ENCODE measurements around the gene IER5. TPM values are rescaled to one million over a fixed set of nuclear protein-coding genes. Genes with fewer than 3 reads are reported as not detected.

Gene IER5
- total RNA-seq, 2 donors from 2014 or later = 10.3 to 14.3 TPM

DNA sequence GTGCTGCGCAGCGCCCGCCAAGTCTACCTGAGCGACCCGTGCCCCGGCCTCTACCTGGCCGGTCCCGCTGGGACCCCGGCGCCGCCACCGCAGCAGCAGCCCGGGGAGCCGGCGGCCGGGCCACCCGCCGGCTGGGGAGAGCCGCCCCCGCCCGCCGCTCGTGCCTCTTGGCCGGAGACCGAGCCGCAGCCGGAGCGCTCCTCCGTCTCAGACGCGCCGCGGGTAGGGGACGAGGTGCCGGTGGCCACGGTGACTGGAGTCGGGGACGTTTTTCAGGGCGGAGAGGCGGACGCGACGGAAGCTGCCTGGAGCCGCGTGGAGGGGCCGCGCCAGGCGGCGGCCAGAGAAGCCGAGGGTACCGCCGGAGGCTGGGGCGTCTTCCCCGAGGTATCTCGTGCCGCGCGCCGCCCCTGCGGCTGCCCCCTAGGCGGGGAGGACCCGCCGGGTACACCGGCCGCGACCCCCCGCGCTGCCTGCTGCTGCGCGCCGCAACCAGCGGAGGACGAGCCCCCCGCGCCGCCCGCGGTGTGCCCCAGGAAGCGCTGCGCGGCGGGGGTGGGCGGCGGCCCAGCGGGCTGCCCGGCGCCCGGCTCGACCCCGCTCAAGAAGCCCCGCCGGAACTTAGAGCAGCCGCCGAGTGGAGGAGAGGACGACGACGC is 646 bp downstream of the IER5 start:
- intact Hi-C loops (cut with DNase I) = loop anchor here (1.0 to 2.0 kb wide), 2 partner anchors 53 to 66 kb away; partner anchors contain the start of gene STX6
- DNase-seq (ENCODE audit: low spot score) = no peak
- Histone ChIP-seq H3K27ac (peak overlapping the region; percentile 83 to 84), H3K4me1 (replicated peaks) (no peaks in the 10 kb centered on the region), H3K27me3 (replicated peaks; ENCODE audit: insufficient read depth) (no peaks in the 10 kb centered on the region), H3K36me3 (no peaks in the 10 kb centered on the region), H3K9me3 (no peaks in the 10 kb centered on the region), H3K4me3 (peak overlapping the region; percentile 58 to 74)
- TF ChIP-seq POLR2A (IDR thresholded peaks at IDR 0.05) = no peak
- WGBS = under 1% methylated on average over 60 of the region's 97 CpGs

- Histone ChIP-seq H3K4me1 (replicated peaks) (no peaks in the 10 kb centered on the region), H3K27me3 (replicated peaks; ENCODE audit: insufficient read depth) (no peaks in the 10 kb centered on the region)
Measured at GRCh38 chr1:181089676-181090544, 1.4 kb downstream of the IER5 start.

GRCh38 chr1:181090641-181091126 is 2.2 kb downstream of the IER5 start:
- H3K27ac ChIP-seq = peak overlapping the region; percentile 83 to 84
- intact Hi-C loops (cut with DNase I) = no loop called here
- H3K4me3 ChIP-seq = peak overlapping the region; percentile 58 to 74
- DNase-seq (ENCODE audit: low spot score) = no peak
- H3K4me1 ChIP-seq (replicated peaks) = peaks cover 2% of the 10 kb centered on the region
- TF ChIP-seq POLR2AphosphoS5 (IDR thresholded peaks at IDR 0.05) (no peak), CTCF (IDR thresholded peaks at IDR 0.05) (no peak), POLR2A (IDR thresholded peaks at IDR 0.05) (no peak)
- 22% methylated on average over 9 of the region's 9 CpGs for WGBS
- no peaks in the 10 kb centered on the region for H3K9me3 ChIP-seq
- no peaks in the 10 kb centered on the region for H3K27me3 ChIP-seq (replicated peaks; ENCODE audit: insufficient read depth)
- no peaks in the 10 kb centered on the region for H3K36me3 ChIP-seq

More at GRCh38 chr1:181089676-181090544, 1.4 kb downstream of the IER5 start:
- H3K9me3 ChIP-seq = no peaks in the 10 kb centered on the region
- under 1% methylated on average over 48 of the region's 48 CpGs for WGBS
- peak overlapping the region; percentile 58 to 74 for H3K4me3 ChIP-seq
- intact Hi-C loops (cut with DNase I) = loop anchor here (1.0 to 2.0 kb wide), 2 partner anchors 52 to 67 kb away; partner anchors contain the start of gene STX6
- peak overlapping the region; percentile 83 to 84 for H3K27ac ChIP-seq
- no peaks in the 10 kb centered on the region for H3K36me3 ChIP-seq
- TF ChIP-seq POLR2A (IDR thresholded peaks at IDR 0.05) (peak; percentile 64), POLR2AphosphoS5 (IDR thresholded peaks at IDR 0.05) (peak; percentile 38), CTCF (IDR thresholded peaks at IDR 0.05) (peak in 1 of 4 experiments; percentile 10)
- peak; percentile 71 for DNase-seq (ENCODE audit: low spot score)

DNA sequence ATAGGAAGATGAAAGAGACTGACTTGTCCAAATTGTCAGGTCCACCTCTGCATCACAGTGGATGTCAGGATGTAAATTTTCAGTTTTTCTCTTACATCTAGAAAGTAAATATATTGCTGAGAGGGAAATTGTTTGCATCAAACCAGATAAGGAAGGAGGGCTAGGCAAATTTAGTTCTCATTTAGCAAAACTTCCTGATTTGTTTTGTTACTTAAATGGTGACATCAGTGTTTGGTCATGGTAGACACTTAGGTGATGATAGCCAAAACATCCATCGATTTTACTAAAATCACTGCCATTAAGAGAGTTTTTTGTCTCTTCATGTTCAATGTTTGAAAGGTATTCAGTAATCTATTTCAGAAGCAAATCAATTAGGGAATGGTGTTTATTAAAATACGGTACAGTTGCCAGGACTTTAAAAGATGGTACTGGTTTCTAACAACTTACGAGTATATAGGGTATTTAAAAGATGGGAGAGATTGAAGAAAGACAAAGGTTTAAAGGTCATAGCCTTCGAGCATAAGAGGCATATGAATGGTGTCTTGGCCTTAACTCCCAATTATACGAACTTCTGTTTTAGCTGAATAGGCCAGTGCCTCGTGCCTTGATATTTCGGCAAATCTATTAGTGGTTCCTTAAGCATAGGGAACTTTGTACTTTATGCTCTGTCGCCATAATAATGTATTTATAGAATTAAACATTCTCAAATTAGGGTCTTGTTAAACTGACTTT is 3.0 kb downstream of the IER5 start:
- Histone ChIP-seq H3K4me1 (replicated peaks) (peaks cover 7% of the 10 kb centered on the region), H3K27me3 (replicated peaks; ENCODE audit: insufficient read depth) (no peaks in the 10 kb centered on the region), H3K9me3 (no peaks in the 10 kb centered on the region), H3K27ac (peak overlapping the region in 1 of 2 donors; percentile 83), H3K36me3 (no peaks in the 10 kb centered on the region), H3K4me3 (no peak overlapping the region)
- TF ChIP-seq POLR2AphosphoS5 (IDR thresholded peaks at IDR 0.05) = no peak
- TF ChIP-seq CTCF (IDR thresholded peaks at IDR 0.05) = no peak
- no peak for TF ChIP-seq POLR2A (IDR thresholded peaks at IDR 0.05)
- WGBS = 86% methylated on average over 8 of the region's 8 CpGs
- DNase-seq (ENCODE audit: low spot score) = no peak
- intact Hi-C loops (cut with DNase I) = no loop called here

- WGBS = 74% methylated on average over 2 of the region's 2 CpGs
Measured at GRCh38 chr1:181092056-181092455, 3.6 kb downstream of the IER5 start.

More at GRCh38 chr1:181092056-181092455, 3.6 kb downstream of the IER5 start:
- no peak for DNase-seq (ENCODE audit: low spot score)
- no peaks in the 10 kb centered on the region for H3K9me3 ChIP-seq
- peaks cover 7% of the 10 kb centered on the region for H3K4me1 ChIP-seq (replicated peaks)
- H3K27ac ChIP-seq = no peak overlapping the region
- no peak overlapping the region for H3K4me3 ChIP-seq
- TF ChIP-seq POLR2A (IDR thresholded peaks at IDR 0.05) (no peak), POLR2AphosphoS5 (IDR thresholded peaks at IDR 0.05) (no peak), CTCF (IDR thresholded peaks at IDR 0.05) (no peak)
- H3K27me3 ChIP-seq (replicated peaks; ENCODE audit: insufficient read depth) = no peaks in the 10 kb centered on the region
- no peaks in the 10 kb centered on the region for H3K36me3 ChIP-seq
- intact Hi-C loops (cut with DNase I) = no loop called here
